Parathyroid adenoma (tissue), 2 donors: ENCODE measurements around the gene LRP1B.

Experiments used
- H2AFZ ChIP-seq: fragments of 300-600 bp; sonication (generic); one replicate; pipeline ENCODE4 v1.7.0; 2017; ENCODE audit warnings: antibody characterized with exemption, mild to moderate bottlenecking
- H3K27ac ChIP-seq: fragments of 300-600 bp; sonication (generic); one replicate; pipeline ENCODE4 v1.7.0; 2017
- H3K27me3 ChIP-seq: fragments of 300-600 bp; sonication (generic); one replicate; pipeline ENCODE4 v1.7.0; 2017; ENCODE audit warnings: low read length; ENCODE audit not compliant: control insufficient read depth, insufficient read depth
- H3K36me3 ChIP-seq: fragments of 300-600 bp; sonication (generic); one replicate; pipeline ENCODE4 v1.7.0; 2017; ENCODE audit warnings: low read length; ENCODE audit not compliant: control insufficient read depth, insufficient read depth
- H3K4me1 ChIP-seq: fragments of 300-600 bp; sonication (generic); one replicate; pipeline ENCODE4 v1.7.0; 2017; ENCODE audit warnings: control low read depth
- H3K4me2 ChIP-seq: fragments of 300-600 bp; sonication (generic); one replicate; pipeline ENCODE4 v1.7.0; 2017; ENCODE audit warnings: low read length
- H3K4me3 ChIP-seq: fragments of 300-600 bp; sonication (generic); one replicate; pipeline ENCODE4 v1.7.0; 2017; ENCODE audit warnings: low read depth, low read length
- H3K79me2 ChIP-seq: fragments of 300-600 bp; sonication (generic); one replicate; pipeline ENCODE4 v1.7.0; 2017; ENCODE audit warnings: control low read depth
- H3K9ac ChIP-seq: fragments of 300-600 bp; sonication (generic); one replicate; pipeline ENCODE4 v1.7.0; 2017; ENCODE audit warnings: mild to moderate bottlenecking
- H3K9me3 ChIP-seq: fragments of 300-600 bp; sonication (generic); one replicate; pipeline ENCODE4 v1.7.0; 2017; ENCODE audit warnings: low read length; ENCODE audit not compliant: control insufficient read depth
- CTCF ChIP-seq: fragments of 300-600 bp; sonication (generic); IDR thresholded peaks from one replicate; pipeline ENCODE4 v1.7.0; 2017; ENCODE audit warnings: antibody characterized with exemption, mild to moderate bottlenecking
- donor health status: primary hyperparathyroidism.

Gene LRP1B

GRCh38 chr2:141508086-141508752, 622.6 kb downstream of the LRP1B start:
- H3K4me3 ChIP-seq: no peak overlapping the region
- H3K4me1 ChIP-seq: no peaks in the 10 kb centered on the region
- no peak overlapping the region for H2AFZ ChIP-seq
- no peaks in the 10 kb centered on the region for H3K27me3 ChIP-seq
- H3K79me2 ChIP-seq: no peaks in the 10 kb centered on the region
- H3K36me3 ChIP-seq: no peaks in the 10 kb centered on the region
- H3K9me3 ChIP-seq: no peaks in the 10 kb centered on the region
- TF ChIP-seq CTCF: no peak
- no peak overlapping the region for H3K27ac ChIP-seq
- no peak overlapping the region for H3K9ac ChIP-seq
- H3K4me2 ChIP-seq: no peak overlapping the region

- no peak for TF ChIP-seq CTCF
- no peaks in the 10 kb centered on the region for H3K36me3 ChIP-seq
- no peaks in the 10 kb centered on the region for H3K9me3 ChIP-seq
- H3K27me3 ChIP-seq: no peaks in the 10 kb centered on the region
- no peaks in the 10 kb centered on the region for H3K79me2 ChIP-seq
- no peak overlapping the region for H2AFZ ChIP-seq
- H3K9ac ChIP-seq: no peak overlapping the region
- H3K27ac ChIP-seq: no peak overlapping the region
- H3K4me3 ChIP-seq: no peak overlapping the region
- H3K4me1 ChIP-seq: no peaks in the 10 kb centered on the region
- H3K4me2 ChIP-seq: no peak overlapping the region
Observed at GRCh38 chr2:141506135-141506534, 624.7 kb downstream of the LRP1B start.

- Histone ChIP-seq H2AFZ (no peak overlapping the region), H3K4me2 (no peak overlapping the region), H3K27me3 (no peaks in the 10 kb centered on the region), H3K27ac (no peak overlapping the region), H3K9me3 (no peaks in the 10 kb centered on the region), H3K4me1 (no peaks in the 10 kb centered on the region), H3K79me2 (no peaks in the 10 kb centered on the region), H3K36me3 (no peaks in the 10 kb centered on the region), H3K9ac (no peak overlapping the region), H3K4me3 (no peak overlapping the region)
- no peak for TF ChIP-seq CTCF
Observed at GRCh38 chr2:141501752-141502151, 629.1 kb downstream of the LRP1B start.

GRCh38 chr2:141499123-141499522, 631.7 kb downstream of the LRP1B start:
- Histone ChIP-seq H3K36me3 (no peaks in the 10 kb centered on the region), H3K79me2 (no peaks in the 10 kb centered on the region)
- TF ChIP-seq CTCF: no peak

GRCh38 chr2:141498561-141498960, 632.3 kb downstream of the LRP1B start:
- no peaks in the 10 kb centered on the region for H3K4me1 ChIP-seq
- H3K4me2 ChIP-seq: no peak overlapping the region
- H3K79me2 ChIP-seq: no peaks in the 10 kb centered on the region
- no peaks in the 10 kb centered on the region for H3K36me3 ChIP-seq
- no peak for TF ChIP-seq CTCF
- H3K9me3 ChIP-seq: no peaks in the 10 kb centered on the region
- peak overlapping the region; percentile 50 for H2AFZ ChIP-seq
- H3K27me3 ChIP-seq: no peaks in the 10 kb centered on the region
- no peak overlapping the region for H3K9ac ChIP-seq
- H3K4me3 ChIP-seq: no peak overlapping the region
- no peak overlapping the region for H3K27ac ChIP-seq

More at GRCh38 chr2:141499123-141499522, 631.7 kb downstream of the LRP1B start:
- Histone ChIP-seq H3K4me1 (no peaks in the 10 kb centered on the region), H3K9me3 (no peaks in the 10 kb centered on the region), H3K4me2 (no peak overlapping the region), H3K27ac (no peak overlapping the region), H3K9ac (no peak overlapping the region), H3K27me3 (no peaks in the 10 kb centered on the region), H2AFZ (peak overlapping the region; percentile 50), H3K4me3 (no peak overlapping the region)
